ENCODE data around the gene TUFM.
"Not testable (repeated sequence)": the region's sequence is repeated elsewhere in the genome, so short reads cannot be mapped to it uniquely, and the experiment has no call there.

The TUFM gene

DNA sequence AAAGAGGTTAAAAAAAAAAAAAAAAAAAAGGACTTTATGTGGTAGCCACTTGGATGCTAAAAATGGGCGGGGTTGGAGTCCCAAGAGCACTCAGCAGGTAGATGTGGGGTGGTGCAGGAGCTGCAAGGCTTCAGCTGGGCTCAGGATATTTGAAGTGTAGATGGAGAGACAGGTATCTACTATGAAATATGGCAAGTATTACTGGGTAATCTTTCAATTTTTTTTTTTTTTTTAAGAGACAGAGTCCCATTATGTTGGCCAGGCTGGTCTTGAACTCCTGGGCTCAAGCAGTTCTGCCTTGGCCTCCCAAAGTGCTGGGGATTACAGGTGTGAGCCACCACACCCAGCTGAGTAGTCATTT is 7.6 kb downstream of the TUFM start:
- no peak for DNase-seq

DNA sequence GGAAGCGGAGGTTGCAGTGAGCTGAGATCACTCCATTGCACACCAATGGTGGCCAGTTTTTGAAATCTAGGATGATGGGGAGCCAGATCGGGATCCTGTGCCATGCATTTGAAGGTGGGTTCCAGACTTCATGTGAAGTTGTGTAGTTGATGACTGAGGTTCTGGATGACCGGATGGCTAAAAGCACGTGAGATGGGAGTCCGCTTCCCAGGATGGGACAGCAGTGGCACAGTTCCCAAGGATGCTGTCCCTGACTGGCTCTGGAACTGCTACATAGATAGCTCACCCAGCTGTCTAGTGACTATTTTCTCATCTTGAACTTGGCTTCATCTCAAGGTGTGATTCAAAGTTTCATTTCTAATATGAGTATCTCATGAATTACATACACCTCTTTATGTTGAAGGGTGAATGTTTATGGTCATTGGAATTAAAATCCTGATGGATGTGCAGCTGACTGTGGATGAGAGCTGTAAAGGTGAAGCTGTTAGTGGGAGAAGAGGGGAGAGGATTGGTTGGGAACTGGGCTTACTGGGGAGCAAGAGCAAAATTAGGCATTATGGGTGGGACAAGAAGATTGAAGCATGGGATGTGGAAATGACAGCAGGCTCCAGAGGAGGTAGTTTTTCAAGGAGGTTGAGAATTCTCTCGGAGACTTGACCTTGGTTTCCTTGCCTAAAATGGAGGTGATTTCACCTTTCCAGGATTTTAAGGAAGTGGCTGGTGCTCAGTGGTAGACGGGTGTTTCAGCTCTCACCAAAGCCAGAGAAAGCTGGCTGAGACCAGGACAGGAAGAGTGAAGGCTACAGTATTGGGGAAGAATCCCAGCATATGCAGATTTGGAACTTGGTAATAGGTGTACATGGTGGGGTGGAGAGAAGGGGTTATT is 8.2 kb downstream of the TUFM start:
- no peak for DNase-seq

DNA sequence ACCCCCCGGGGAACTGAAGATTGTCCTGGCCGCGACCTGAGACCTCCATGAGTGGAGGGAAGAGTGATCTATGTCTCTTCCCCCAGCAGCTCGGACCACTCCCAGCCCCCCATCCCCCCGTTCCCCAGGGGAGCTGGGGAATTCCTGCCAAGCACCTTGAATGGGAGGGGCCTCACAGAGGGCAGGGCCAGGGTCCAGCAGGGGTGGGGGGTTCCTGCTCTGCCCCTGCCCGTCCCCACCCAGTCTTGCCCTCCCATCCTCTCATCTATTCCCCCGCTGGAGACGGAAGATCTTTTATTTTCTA is 9.4 kb downstream of the TUFM start:
- no peak for DNase-seq

DNA sequence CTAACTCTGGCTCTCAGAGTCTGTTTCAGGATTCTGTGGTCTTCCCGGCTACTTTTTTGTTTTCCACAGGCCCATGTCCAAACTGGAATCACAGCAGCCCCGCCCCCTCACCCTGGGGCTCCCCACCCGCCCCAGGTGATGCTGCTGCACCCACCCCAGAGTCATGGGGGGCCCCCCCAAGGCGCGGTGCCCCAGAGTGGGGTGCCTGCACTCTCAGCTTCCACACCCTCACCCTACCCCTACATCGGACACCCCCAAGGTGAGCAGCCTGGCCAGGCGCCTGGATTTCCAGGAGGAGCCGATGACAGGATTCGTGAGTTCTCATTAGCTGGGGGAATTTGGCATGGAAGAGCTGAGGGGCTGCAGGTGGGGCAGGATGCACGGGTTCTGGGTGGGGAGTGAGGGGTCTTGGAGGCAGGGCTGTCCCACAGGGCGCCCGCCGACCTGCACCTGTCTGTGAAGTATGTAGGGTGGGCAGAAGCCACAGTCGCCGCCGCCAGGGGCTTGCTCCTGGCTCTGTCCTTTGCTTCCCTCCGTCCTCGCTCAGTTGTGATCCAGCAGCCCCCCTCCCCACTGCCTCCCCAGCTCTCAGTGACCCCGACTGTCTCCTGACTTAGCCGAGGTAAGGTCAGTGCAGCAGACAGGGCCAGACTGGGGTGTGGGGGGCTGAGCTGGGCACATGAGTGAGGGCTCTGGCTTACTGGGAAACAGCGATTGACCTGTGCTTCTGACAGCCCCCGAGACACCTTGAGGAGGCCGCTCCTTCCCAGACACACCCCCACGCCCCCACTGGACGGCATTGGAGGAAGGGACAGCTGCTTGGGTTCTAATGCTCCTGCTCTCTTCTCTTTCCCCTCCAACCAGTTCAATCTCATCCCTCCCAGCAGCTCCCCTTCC is 10.0 kb downstream of the TUFM start:
- DNase-seq: no peak

DNA sequence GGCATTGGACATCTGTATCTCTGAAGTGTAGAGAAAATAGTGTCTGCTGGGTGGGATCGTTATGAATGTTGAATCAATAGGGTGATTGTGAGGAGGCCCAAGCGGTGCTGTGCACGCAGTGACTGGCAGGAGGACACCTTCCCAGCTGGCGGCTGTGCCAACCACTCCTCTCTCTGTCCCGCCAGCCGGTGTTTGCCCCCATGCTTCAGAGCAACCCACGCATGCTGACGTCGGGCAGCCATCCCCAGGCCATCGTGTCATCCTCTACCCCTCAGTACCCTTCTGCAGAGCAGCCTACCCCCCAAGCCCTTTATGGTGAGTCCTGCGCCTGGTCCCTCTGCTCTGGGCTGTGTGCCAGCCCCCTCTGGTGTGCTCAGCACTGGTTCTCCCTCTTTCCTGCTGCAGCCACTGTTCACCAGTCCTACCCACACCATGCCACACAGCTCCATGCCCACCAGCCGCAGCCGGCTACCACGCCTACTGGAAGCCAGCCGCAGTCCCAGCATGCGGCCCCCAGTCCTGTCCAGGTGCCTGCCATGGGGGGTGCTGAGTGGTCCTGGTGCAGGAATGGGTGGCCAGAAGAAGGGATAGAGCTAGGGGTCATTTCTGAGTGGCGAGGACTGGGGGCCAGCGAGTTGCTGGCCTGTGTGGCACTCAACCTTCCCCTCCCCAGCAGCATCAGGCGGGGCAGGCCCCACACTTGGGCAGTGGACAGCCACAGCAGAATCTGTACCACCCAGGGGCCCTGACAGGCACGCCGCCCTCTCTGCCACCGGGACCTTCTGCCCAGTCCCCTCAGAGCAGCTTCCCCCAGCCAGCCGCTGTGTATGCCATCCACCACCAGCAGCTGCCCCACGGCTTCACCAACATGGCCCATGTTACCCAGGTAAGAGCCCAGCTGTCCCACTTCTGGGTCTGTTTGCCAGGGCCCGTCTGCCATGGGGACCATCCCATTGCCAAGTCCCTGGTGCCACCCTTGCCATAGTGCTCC is 11.0 kb downstream of the TUFM start:
- no peak for DNase-seq

DNA sequence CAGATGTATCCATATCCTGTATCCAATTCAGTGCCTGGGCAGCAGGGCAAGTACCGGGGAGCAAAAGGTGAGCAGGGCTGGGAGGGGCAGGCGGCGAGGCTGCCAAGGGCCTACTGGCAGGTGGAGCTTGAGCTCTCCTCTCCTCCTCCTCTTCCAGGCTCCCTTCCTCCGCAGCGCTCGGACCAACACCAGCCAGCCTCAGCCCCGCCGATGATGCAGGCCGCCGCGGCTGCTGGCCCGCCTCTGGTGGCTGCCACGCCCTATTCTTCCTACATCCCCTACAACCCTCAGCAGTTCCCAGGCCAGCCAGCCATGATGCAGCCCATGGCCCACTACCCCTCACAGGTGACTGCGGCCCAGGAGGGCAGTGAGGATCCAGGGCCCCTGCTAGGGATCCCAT is 11.8 kb downstream of the TUFM start:
- DNase-seq: no peak

DNA sequence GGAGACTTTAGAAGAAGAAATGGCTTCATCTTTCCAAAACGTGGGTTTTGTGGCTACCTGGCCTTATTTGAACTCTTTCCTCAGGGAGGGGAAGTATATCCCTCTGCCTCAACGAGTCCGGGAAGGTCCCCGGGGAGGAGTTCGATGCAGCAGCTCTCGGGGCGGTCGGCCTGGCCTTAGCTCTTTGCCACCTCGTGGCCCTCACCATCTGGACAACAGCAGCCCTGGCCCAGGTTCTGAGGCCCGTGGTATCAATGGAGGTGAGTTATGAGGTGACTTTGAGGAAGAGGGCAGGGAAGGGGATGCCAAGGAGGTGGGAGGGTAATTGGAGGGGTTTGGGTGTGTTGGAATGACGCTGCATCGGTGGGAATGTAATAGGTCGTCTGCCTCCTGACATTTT is 15.6 kb downstream of the TUFM start:
- DNase-seq: no peak

DNA sequence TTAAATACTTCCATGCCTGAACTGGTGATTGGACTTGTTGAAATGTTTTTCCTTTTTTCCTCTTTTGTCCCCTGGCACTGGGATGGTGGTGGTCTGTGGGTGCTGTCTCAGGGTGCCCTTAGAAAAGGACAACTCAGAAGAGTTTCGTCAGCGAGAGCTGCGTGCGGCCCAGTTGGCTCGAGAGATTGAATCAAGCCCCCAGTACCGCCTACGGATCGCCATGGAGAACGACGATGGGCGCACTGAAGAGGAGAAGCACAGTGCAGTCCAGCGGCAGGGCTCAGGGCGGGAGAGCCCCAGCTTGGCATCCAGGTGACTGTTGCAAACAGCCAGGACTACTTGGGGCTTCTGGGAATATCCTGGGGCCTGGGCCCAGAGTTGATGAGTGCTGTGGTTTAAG is 16.4 kb downstream of the TUFM start:
- DNase-seq: no peak

DNA sequence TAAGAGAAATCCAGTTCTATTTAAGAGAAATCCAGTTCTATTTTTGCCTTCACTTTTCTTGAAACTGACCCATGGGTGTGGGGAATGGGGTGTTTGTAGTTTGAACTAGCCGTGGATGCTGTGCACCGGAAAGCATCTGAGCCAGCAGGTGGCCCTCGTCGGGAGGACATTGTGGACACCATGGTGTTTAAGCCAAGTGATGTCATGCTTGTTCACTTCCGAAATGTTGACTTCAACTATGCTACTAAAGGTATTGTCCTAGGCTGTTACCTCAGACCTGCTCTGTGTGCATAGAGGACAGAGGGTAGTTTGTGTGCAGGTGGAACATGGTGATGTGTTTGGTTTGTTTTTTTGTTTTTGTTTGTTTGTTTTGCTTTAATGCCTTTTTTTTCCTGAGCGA is 20.0 kb downstream of the TUFM start:
- DNase-seq: no peak

DNA sequence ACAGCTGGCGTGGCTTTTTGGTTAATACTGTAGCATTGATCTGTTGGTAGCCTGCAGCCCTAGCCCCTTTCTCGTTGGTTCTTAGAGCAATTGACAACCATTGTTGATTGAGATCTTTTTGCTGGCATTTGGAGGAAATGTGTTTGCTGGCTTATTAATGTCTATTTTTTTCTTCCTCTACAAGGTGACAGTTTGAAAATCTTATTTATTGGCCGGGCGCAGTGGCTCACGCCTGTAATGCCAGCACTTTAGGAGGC is 21.5 kb downstream of the TUFM start:
- no peak for DNase-seq

DNA sequence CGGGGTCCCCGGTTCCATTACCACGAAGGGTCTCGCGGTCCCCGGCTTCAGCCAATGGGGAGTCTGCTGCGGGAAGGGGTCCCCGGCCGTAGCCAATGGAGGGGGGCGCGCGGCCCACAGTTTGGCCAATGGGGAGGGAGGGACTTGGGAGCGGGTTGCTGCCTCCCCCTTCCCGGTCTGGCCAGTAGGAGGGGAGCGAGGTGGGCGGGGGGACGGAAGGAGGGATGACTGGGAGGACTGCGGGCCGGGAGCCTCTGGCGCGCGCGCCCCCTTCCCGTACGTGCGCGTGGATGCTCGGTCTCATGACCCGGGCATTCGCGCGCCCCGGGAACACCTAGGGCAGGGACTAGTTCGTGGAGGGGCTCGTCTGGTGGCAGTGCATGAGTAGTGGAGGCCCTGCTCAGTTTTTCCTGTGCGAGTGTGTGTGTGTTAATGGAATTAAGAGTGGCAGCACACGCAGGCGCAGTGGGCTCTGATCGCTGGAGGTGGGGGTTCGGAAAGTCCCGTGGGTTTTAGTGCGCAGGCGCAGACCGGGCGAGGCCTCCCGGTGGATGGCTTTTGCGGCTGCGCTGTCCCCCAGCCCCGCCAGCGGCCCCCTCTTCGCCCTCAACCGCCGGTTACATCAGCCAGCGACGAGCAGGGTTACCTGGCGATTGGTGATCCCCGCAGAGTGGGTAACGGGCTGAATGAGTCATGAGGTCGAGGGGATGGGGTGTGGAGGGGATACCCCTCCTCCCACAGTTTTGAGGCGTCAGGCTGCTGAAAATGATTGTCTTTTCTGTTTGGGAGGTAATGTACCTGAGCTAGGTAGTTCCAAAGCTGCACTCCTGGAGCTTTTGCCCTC is 22.1 kb downstream of the TUFM start:
- peak; percentile 96 for DNase-seq

DNA sequence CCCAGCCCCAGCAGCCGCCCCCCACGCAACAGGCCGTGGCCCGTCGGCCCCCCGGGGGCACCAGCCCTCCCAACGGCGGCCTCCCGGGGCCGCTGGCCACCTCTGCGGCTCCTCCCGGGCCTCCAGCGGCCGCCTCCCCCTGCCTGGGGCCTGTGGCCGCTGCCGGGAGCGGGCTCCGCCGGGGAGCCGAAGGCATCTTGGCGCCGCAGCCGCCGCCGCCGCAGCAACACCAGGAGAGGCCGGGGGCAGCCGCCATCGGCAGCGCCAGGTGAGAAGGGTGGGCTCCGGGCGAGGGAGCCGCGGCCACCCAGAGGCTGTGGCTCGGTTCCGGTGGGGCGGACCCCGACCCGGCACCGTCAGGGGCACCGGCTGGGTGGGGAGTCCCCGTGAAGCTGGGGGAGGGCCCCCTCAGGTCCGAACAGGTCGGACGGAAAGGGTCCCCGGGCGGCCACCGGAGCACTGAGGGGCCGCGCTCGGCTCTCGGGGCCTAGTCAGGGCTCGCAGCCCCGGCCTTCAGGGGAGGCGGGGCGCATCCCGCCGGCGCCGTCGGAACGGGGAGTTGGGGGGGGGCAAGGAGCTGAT is 22.8 kb downstream of the TUFM start:
- peak; percentile 15 for DNase-seq

DNA sequence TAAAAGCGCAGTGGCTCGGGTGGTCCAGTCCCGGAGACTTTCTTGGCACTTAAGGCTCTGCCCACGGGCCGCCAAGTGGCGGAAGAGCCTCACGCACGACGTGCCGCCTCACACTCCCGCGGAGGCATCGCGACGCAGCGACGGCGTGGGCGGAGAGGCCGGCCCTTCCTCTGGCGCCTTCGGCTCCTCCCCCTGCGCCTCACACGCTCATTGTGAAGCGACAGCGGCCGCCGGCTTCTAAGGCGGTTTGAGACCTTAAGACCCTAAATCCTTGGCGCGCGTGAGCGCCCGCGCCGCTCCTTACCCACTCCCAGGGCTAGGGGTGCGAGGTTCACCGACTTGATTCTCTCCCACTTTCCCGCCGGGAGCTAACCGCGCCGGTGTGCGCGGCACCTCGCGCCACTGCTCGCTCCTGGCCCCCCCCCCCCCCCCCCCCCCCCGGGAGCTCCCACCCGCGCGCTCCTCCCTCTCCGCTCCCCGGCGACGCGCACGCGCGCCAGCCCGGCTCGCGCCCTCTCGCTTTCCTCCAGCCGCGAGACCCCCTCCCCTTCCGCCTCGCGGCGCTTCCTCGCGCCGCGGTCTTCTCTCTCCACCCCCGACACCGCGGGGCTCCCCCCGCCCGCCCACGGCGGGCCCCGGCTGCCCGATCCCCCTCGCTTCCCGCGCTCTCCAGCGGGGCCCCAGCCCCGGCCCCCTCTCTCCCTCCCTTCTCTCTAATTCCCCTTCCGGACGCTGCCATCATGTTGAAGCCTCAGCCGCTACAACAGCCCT is 23.4 kb downstream of the TUFM start, which contains the start of gene ATXN2L:
TSS of gene ATXN2L (plus strand) at position 480 of the 771 bp plus-strand sequence. CDS start at position 741, 261 bp downstream.
- DNase-seq: peak; percentile 91

DNA sequence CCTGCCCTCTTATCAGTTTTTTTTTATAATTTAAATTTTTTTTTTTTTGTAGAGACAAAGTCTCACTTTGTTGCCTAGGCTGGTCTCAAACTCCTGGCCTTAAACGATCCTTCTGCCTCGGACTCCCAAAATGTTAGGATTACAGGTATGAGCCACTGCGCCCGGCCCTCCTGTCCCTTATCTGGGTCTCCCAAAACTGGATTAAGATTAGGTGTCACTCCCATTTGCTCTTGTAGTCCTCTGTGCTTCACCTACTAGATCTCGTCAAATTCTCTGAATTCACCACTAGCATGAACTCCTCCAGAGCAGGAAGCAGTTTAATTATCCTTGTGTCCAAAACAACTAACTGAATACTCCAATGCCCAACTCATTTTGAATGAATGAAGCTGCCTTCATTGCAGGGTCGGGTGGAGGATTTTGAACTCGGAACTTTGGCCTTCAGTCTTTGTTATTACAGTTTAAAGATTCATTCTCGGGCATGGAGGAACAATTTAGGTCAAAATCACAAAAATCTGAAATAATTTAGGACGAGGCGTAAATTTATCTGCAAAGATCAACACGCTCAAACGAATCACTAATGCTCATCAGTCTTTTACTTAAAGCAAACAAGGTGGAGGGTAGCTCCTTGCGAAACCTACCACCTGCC is 24.2 kb downstream of the TUFM start:
- DNase-seq: no peak

DNA sequence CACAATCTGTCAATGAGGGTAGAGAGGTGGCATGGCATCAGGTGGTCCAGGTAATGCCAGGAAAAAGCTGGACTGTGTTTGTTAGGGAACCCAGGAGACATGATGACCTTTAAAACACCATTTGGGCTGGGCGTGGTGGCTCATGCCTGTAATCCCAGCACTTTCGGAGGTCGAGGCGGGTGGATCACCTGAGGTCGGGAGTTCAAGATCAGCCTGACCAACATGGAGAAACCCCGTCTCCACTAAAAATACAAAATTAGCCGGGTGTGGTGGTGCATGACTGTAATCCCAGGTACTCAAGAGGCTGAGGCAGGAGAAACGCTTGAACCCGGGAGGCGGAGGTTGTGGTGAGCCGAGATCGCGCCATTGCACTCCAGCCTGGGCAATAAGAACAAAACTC is 25.6 kb downstream of the TUFM start:
- DNase-seq: not testable (repeated sequence)

DNA sequence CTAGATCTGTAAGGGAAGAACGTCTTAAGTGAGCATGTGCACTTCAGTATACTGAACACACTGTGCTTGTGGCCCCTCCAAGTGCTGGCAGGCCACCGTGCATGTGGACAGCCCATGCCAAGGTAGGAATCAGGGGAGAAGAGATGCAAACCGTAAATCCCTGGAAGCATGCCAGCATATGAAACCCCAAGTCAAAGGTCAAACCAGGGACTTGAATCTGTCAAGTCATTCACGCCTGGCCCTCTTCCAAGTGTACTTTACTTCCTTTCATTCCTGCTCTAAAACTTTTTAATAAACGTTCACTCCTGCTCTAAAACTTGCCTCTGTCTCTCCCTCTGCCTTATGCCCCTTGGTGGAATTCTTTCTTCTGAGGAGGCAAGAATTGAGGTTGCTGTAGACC is 26.1 kb downstream of the TUFM start:
- DNase-seq: no peak

DNA sequence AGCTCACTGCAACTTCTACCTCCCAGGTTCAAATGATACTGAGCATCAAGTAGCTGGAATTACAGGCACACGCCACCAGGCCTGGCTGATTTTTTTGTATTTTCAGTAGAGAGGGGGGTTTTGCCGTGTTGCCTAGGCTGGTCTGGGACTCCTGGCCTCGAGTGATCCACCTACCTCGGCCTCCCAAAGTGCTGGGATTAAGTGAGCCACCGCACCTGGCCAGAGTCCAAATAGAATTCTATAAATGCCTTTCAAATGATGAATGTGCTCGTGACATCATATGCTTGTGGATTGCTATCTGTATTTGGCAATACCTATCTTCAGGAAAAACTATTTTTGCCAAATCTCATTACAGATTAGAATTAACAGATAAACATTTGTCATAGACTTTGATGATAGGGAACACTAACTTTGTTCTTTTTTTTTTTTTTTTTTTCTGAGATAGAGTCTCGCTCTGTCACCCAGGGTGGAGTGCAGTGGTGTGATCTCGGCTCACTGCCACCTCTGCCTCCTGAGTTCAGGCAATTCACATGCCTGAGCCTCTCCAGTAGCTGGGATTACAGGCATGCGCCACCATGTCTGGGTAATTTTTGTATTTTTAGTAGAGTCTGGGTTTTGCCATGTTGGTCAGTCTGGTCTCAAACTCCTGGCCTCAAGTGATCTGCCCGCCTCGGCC is 38.6 kb downstream of the TUFM start:
- not testable (repeated sequence) for DNase-seq

DNA sequence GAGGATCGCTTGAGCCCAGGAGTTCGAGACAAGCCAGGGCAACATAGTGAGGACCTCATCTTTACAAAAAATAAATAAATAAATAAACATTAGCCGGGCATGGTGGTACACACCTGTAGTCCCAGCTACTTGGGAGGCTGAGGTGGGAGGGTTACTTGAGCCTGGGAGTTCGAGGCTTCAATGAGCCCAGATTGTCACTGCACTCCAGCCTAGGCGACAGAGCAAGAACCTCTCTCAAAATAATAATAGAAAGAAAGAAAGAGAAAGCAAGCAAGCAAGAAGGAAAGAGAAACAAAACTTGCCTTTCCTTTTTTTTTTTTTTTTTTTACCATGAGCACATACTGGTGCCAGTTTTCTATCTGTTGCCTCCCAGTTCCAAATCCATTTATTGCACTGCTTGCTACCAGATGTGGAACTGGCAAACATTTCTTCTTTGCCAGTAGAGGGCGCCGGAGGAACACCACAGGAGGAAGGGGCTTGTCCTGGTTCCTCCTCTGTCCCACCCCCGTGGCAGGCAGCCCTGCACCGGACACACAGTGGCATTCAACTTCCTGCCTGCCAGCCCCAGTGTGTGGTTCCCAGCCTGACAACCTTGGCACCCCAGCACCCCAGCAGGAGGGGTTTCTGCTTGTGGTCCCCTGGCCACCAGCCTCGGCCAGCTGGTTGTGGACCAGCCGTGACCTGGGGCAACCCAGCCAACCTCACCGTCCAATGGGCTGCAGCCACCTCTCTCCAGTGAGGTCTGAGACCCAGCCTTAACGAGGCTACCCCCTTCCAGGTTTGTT is 43.7 kb downstream of the TUFM start:
- DNase-seq: peak; percentile 21
